HG02623 (cell line): ENCODE data around the gene FOXC2.

Experiments used
- ATAC-seq: cut with Tn5 transposase; IDR thresholded peaks from one replicate; pipeline ENCODE4 v1.9.1; 2021; ENCODE audit warnings: moderate library complexity; ENCODE audit not compliant: unreplicated experiment

FOXC2 gene

GRCh38 chr16:86610779-86611524, 44.3 kb downstream of the FOXC2 start:
- ATAC-seq, result no peak

GRCh38 chr16:86611525-86611855, 44.9 kb downstream of the FOXC2 start:
- ATAC-seq, result no peak

DNA sequence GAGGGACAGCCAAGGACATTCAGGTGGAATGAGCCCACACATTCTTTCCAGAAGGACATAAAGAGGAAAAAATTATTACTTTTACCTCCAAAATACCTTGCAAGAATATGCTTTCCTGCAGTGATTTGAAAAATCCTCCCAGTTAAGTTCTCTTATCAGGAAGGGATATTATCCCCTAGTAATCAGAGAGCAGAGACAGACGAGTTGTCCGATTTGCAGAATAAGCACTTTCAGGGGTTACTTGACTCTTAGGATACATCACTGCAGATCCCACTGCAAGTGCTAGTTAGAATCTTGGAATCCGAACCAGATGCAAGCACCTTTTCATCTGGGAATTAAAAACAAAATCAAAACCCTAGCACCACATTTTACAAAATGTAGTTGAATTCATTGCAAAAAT, 45.3 kb downstream of the FOXC2 start:
- no peak for ATAC-seq

- ATAC-seq, result no peak
Measured at GRCh38 chr16:86614699-86615098, 48.1 kb downstream of the FOXC2 start.

- ATAC-seq, result no peak
Measured at GRCh38 chr16:86616906-86617305, 50.3 kb downstream of the FOXC2 start.

DNA sequence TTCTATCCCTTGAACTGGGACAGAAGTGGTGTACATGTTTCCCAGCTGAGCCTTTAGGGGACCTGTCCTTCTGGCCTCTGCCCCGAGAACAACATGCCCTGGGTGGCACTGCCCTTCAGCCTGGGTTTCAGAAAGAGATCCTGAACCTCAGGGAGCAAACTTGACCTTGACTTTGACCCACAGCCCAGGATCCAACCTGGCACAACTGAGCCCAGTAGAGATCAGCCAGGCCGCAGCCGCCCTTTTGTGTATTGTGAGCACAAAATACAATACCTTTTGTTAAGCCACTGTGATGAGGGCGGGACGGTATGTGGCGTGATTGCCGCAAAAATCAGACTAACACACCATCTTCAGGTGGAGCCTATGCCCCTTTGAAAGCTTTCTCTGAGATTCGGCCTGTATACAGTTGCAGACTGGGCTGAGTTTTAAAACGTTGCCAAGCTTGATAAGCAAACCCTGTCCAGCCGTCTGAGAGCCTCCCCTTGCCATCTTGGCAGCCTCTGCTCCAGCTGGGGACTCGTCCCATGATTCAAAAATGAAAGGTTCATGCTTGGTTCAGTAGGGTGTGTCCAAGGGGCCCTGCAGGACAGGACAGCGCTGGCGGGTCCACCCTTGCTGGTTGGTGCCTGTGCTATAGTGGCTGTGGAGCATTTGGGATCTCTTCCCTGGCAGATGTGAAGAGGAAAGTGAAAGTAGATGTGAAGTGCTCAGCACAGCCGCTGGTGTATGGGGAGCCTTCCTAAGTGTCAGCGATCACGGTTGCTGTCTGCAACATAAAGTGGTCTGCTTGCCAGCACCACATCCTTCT, 52.0 kb downstream of the FOXC2 start:
- no peak for ATAC-seq
